B cell (primary cell): Measurements from ENCODE around the gene ISOC2. TPM values are rescaled to one million over a fixed set of nuclear protein-coding genes. Genes with fewer than 3 reads are reported as not detected.

Experiments used
- ATAC-seq: fragments of 200-7000 bp; cut with Tn5 transposase; one replicate; pipeline ENCODE4 v1.10.0; 2021; ENCODE audit warnings: low read depth, mild to moderate bottlenecking, moderate number of reproducible peaks, moderate library complexity
- CTCF ChIA-PET: fragments of 350-600 bp; sonication (Branson Sonifier 250); formaldehyde crosslinking; loops from one replicate; lab custom pipeline; 2021; ENCODE audit warnings: antibody characterized with exemption, inconsistent platforms; lab: Charles Lee
- POLR2A ChIA-PET: fragments of 350-600 bp; sonication (Branson Sonifier 250); formaldehyde crosslinking; loops from one replicate; lab custom pipeline; 2021; ENCODE audit warnings: antibody characterized with exemption; lab: Charles Lee
- DNase-seq: peaks from one replicate; pipeline ENCODE4 v3.0.0; 2013
- H2AFZ ChIP-seq: 2 replicates; pipeline ENCODE4 v1.6.1; 2012; ENCODE audit warnings: mild to moderate bottlenecking, low read depth, low read length; ENCODE audit not compliant: insufficient read depth, poor library complexity, severe bottlenecking
- H3K27ac ChIP-seq, 2 donors: 1 replicate in 1 of 2; 2 replicates in 1 of 2; pipeline ENCODE4 v1.5.1; 2012 to 2013; ENCODE audit warnings: low read length in 2 of 2, mild to moderate bottlenecking in 2 of 2, moderate library complexity in 1 of 2
- H3K27me3 ChIP-seq, 4 experiments: fragments of 200-600 bp in 1 of 4; sonication (generic) in 1 of 4; replicated peaks in 1 of 4; 1 replicate in 2 of 4; 2 replicates in 2 of 4; pipeline versions ENCODE4 v1.6.1 to v1.7.0; 2013 to 2016; ENCODE audit warnings: low read length in 3 of 4, mild to moderate bottlenecking in 2 of 4, mixed read lengths in 1 of 4, moderate library complexity in 1 of 4; ENCODE audit not compliant: insufficient read depth in 4 of 4, control insufficient read depth in 3 of 4; ENCODE audit errors: control extremely low read depth in 1 of 4
- H3K36me3 ChIP-seq, 2 experiments: replicated peaks in 1 of 2; 1 replicate in 1 of 2; 2 replicates in 1 of 2; pipeline versions ENCODE4 v1.6.1 to v1.7.1; 2013; ENCODE audit warnings: low read length in 1 of 2; ENCODE audit not compliant: insufficient read depth in 2 of 2, control insufficient read depth in 1 of 2; ENCODE audit errors: control extremely low read depth in 1 of 2, extremely low read depth in 1 of 2
- H3K4me1 ChIP-seq, 2 donors: fragments of 200-600 bp in 1 of 2; sonication (generic) in 1 of 2; 1 replicate in 1 of 2; 2 replicates in 1 of 2; pipeline versions ENCODE4 v1.5.1 to v1.6.1; 2013 to 2017; ENCODE audit warnings: low read length in 2 of 2; ENCODE audit not compliant: control insufficient read depth in 2 of 2, insufficient read depth in 2 of 2
- H3K4me2 ChIP-seq: replicated peaks from 2 replicates; pipeline ENCODE3; 2012; ENCODE audit warnings: mild to moderate bottlenecking, low read depth, low read length; ENCODE audit not compliant: poor library complexity, severe bottlenecking
- H3K4me3 ChIP-seq, 5 experiments: fragments of 200-600 bp in 1 of 5; sonication (generic) in 1 of 5; 1 replicate in 3 of 5; 2 replicates in 2 of 5; pipeline versions ENCODE4 v1.5.1 to v1.7.0; 2011 to 2016; ENCODE audit warnings: low read length in 4 of 5, mild to moderate bottlenecking in 4 of 5, low read depth in 2 of 5, control low read depth in 1 of 5, moderate library complexity in 1 of 5; ENCODE audit not compliant: insufficient read depth in 1 of 5; ENCODE audit errors: control extremely low read depth in 1 of 5, extremely low read depth in 1 of 5
- H3K79me2 ChIP-seq: fragments of 200-600 bp; sonication (generic); one replicate; pipeline ENCODE4 v1.6.0; 2016; ENCODE audit warnings: low read length; ENCODE audit not compliant: control insufficient read depth, insufficient read depth
- H3K9ac ChIP-seq: fragments of 200-600 bp; sonication (generic); 2 replicates; pipeline ENCODE4 v1.6.1; 2017; ENCODE audit warnings: mild to moderate bottlenecking, low read length, moderate library complexity
- H3K9me3 ChIP-seq, 3 donors: one replicate each; pipeline versions ENCODE4 v1.6.1 to v1.7.1; 2013; ENCODE audit warnings: low read length in 2 of 3; ENCODE audit not compliant: control insufficient read depth in 2 of 3, insufficient read depth in 1 of 3; ENCODE audit errors: control extremely low read depth in 1 of 3
- H4K20me1 ChIP-seq: 2 replicates; pipeline ENCODE4 v1.6.0; 2012; ENCODE audit warnings: mild to moderate bottlenecking, low read length; ENCODE audit not compliant: insufficient read depth, control insufficient read depth, poor library complexity, severe bottlenecking
- H3K27ac Mint-ChIP-seq: one replicate; pipeline ENCODE4 v1.8.0; 2021; ENCODE audit warnings: mixed read lengths
- H3K27me3 Mint-ChIP-seq: one replicate; pipeline ENCODE4 v1.8.0; 2021; ENCODE audit warnings: mixed read lengths
- H3K4me1 Mint-ChIP-seq: one replicate; pipeline ENCODE4 v1.8.0; 2021; ENCODE audit warnings: mixed read lengths
- H3K4me3 Mint-ChIP-seq: one replicate; pipeline ENCODE4 v1.8.0; 2021; ENCODE audit warnings: mixed read lengths
- H3K9me3 Mint-ChIP-seq: one replicate; pipeline ENCODE4 v1.8.0; 2022; ENCODE audit warnings: mixed read lengths; ENCODE audit not compliant: insufficient read depth
- CTCF ChIP-seq: fragments of 200-600 bp; IDR thresholded peaks from one replicate; pipeline ENCODE4 v1.8.0; 2022; ENCODE audit warnings: antibody characterized with exemption, mild to moderate bottlenecking
- EZH2 ChIP-seq: IDR thresholded peaks from 2 replicates; pipeline ENCODE4 v1.6.1; 2012; ENCODE audit warnings: borderline replicate concordance, low read depth, mild to moderate bottlenecking, moderate library complexity, low read length; ENCODE audit not compliant: insufficient read depth, poor library complexity, severe bottlenecking
- WGBS: methylation state at CpG from one replicate; pipeline ENCODE4 v1.1.5; 2013; ENCODE audit warnings: missing lambda C conversion rate; ENCODE audit not compliant: insufficient coverage; 5-methylcytosine and 5-hydroxymethylcytosine counted together
- intact Hi-C: fragments of 100-400 bp; cut with micrococcal nuclease; formaldehyde crosslinking; loops from one replicate; pipeline ENCODE4 v1.10.0; 2022
- polyA plus RNA-seq: library from polyadenylated mRNA; depleted of rRNA; stranded (reverse); fragments of >200 nt; gene quantifications from 2 replicates; pipeline ENCODE4 v1.2.3, GENCODE V29; 2012
- total RNA-seq, 2 donors: library from RNA; stranded (reverse); fragments of 120-200 nt in 1 of 2; gene quantifications; 1 replicate in 1 of 2; 2 replicates in 1 of 2; pipeline versions ENCODE4 v1.2.3 to v1.2.4, GENCODE V29; 2013 to 2022

The ISOC2 gene
- total and polyA plus RNA-seq, 2 donors (not counting 1 experiment from before 2014, with no cell fraction given) = 10.0 to 27.6 TPM

GRCh38 chr19:55490478-55491432 lies 29.3 kb upstream of the ISOC2 start:
- Histone ChIP-seq H4K20me1 (no peaks in the 10 kb centered on the region), H3K4me3 (no peak overlapping the region), H3K9me3 (no peaks in the 10 kb centered on the region), H3K9ac (no peak overlapping the region), H3K27me3 (peaks cover 0 to 35% (median 2%) of the 10 kb centered on the region in 4 experiments), H3K36me3 (no peaks in the 10 kb centered on the region), H3K27ac (no peak overlapping the region), H2AFZ (no peak overlapping the region), H3K4me1 (peaks cover 0 to 2% of the 10 kb centered on the region in 2 donors), H3K4me2 (no peak overlapping the region), H3K79me2 (no peaks in the 10 kb centered on the region)
- H3K9me3 Mint-ChIP-seq = no peaks in the 10 kb centered on the region
- ChIA-PET CTCF (interaction anchor here (1.3 to 1.4 kb wide), 2 partner anchors 24 to 142 kb away, joined by 3 to 4 read pairs; no protein-coding TSS in a partner anchor), POLR2A (no interaction called here)
- 82% methylated on average over 44 of the region's 52 CpGs for WGBS
- no peak overlapping the region for H3K27ac Mint-ChIP-seq
- no peak for TF ChIP-seq EZH2
- no peak for TF ChIP-seq CTCF
- DNase-seq (no peak), ATAC-seq (no peak)
- no peak overlapping the region for H3K4me3 Mint-ChIP-seq
- peaks cover 8% of the 10 kb centered on the region for H3K27me3 Mint-ChIP-seq
- peaks cover 4% of the 10 kb centered on the region for H3K4me1 Mint-ChIP-seq
- intact Hi-C loops = no loop called here
